Type B pancreatic cell (in vitro differentiated cells): ENCODE data around the gene SLC25A26. TPM values are rescaled to one million over a fixed set of nuclear protein-coding genes. Genes with fewer than 3 reads are reported as not detected.

Experiments
- DNase-seq: peaks from one replicate; pipeline ENCODE4 v3.0.0; 2021; ENCODE audit warnings: mixed read lengths; ENCODE audit not compliant: unreplicated experiment; ENCODE audit errors: extremely low spot score
- H3K27ac Mint-ChIP-seq: 2 replicates; pipeline ENCODE4 v1.8.0; 2021; ENCODE audit warnings: mild to moderate bottlenecking, mixed read lengths
- H3K27me3 Mint-ChIP-seq: 2 replicates; pipeline ENCODE4 v1.8.0; 2021; ENCODE audit warnings: mixed read lengths
- H3K36me3 Mint-ChIP-seq: 2 replicates; pipeline ENCODE4 v1.8.0; 2021; ENCODE audit warnings: mixed read lengths
- H3K4me1 Mint-ChIP-seq: one replicate; pipeline ENCODE4 v1.8.0; 2021; ENCODE audit warnings: mixed read lengths; ENCODE audit not compliant: unreplicated experiment
- H3K4me3 Mint-ChIP-seq: 2 replicates; pipeline ENCODE4 v1.8.0; 2021; ENCODE audit warnings: mild to moderate bottlenecking, mixed read lengths
- H3K9me3 Mint-ChIP-seq: 2 replicates; pipeline ENCODE4 v1.8.0; 2021; ENCODE audit warnings: mixed read lengths
- total RNA-seq: library from RNA; stranded (reverse); gene quantifications from 2 replicates; pipeline ENCODE4 v1.2.1, GENCODE V29; 2021; ENCODE audit warnings: low replicate concordance
- TF ChIP-seq, protein P1 (sequence below): fragments of 200-600 bp; sonication (generic); conservative IDR thresholded peaks from 2 replicates; pipeline ENCODE4 v1.5.0; 2021; ENCODE audit warnings: antibody characterized with exemption, mild to moderate bottlenecking

The SLC25A26 gene
- total RNA-seq, 1 donor from 2014 or later = 13.4 TPM

DNA sequence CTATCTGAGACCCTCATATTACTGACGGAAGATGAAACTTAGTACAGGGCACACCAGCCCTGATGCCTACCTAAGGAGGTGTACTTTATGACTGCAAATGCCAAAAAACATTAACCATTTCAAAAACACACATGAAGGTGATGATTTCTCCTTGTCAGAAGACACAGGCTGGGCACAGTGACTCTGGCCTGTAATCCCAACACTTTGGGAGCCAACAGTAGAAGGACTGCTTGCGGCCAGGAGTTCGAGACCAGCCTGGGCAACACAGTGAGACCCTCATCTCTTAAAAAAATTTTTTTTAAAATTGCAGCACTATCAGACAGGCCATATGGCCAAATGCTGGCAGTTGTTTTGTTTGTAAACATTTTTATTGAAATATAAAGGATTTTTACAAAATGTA, 206.6 kb downstream of the SLC25A26 start:
- Mint-ChIP-seq H3K36me3 (peaks cover 19% of the 10 kb centered on the region), H3K4me1 (peaks cover 49% of the 10 kb centered on the region), H3K27ac (no peak overlapping the region), H3K9me3 (peaks cover 3% of the 10 kb centered on the region), H3K4me3 (no peak overlapping the region), H3K27me3 (no peaks in the 10 kb centered on the region)
- no peak for DNase-seq
- TF ChIP-seq, protein P1, sequence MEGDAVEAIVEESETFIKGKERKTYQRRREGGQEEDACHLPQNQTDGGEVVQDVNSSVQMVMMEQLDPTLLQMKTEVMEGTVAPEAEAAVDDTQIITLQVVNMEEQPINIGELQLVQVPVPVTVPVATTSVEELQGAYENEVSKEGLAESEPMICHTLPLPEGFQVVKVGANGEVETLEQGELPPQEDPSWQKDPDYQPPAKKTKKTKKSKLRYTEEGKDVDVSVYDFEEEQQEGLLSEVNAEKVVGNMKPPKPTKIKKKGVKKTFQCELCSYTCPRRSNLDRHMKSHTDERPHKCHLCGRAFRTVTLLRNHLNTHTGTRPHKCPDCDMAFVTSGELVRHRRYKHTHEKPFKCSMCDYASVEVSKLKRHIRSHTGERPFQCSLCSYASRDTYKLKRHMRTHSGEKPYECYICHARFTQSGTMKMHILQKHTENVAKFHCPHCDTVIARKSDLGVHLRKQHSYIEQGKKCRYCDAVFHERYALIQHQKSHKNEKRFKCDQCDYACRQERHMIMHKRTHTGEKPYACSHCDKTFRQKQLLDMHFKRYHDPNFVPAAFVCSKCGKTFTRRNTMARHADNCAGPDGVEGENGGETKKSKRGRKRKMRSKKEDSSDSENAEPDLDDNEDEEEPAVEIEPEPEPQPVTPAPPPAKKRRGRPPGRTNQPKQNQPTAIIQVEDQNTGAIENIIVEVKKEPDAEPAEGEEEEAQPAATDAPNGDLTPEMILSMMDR = no peak

DNA sequence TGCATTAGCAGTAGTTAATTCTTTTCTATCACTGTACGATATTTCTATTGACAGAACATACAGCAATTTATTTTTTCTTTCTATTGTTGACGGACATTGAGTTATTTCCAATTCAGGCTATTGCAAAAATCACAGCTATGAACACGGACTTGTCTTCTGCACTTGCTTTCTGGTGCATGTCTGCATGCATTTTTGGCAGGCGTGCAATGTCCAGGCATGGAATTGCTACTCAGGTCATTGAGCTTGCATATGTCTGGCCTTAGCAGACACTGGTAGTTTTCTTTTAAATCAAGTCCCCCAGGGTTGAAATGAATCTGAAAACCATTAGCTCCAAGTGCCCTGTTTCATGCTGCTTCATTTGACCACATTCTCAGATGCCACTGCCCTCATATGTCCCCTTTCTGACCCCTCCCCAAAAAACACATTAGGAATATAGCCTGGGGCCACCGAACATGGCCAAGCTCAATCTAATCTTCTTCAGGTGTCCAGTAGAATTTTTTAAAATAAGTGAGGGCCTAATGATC, 207.2 kb downstream of the SLC25A26 start:
- Mint-ChIP-seq H3K27me3 (no peaks in the 10 kb centered on the region), H3K36me3 (peaks cover 14% of the 10 kb centered on the region), H3K27ac (no peak overlapping the region), H3K4me1 (peaks cover 49% of the 10 kb centered on the region), H3K4me3 (no peak overlapping the region), H3K9me3 (peaks cover 3% of the 10 kb centered on the region)
- no peak for DNase-seq
- TF ChIP-seq, protein P1 = no peak

Other genes with a start within 250 kb of the SLC25A26 start
- gene MAGI1, start 182.1 kb upstream of the SLC25A26 start, total RNA-seq = 46.1 and 53.1 TPM in 2 replicates